HG02840 (cell line): ENCODE data around the gene HIRIP3.
"Not testable (repeated sequence)": the region's sequence is repeated elsewhere in the genome, so short reads cannot be mapped to it uniquely, and the experiment has no call there.

Experiments used
- ATAC-seq: cut with Tn5 transposase; IDR thresholded peaks from one replicate; pipeline ENCODE4 v1.9.1; 2021; ENCODE audit warnings: mild to moderate bottlenecking, moderate library complexity, moderate number of reproducible peaks; ENCODE audit not compliant: unreplicated experiment, low FRiP score

HIRIP3 gene

GRCh38 chr16:29963021-29963743, 32.2 kb downstream of the HIRIP3 start:
- ATAC-seq, result no peak

GRCh38 chr16:29962344-29962994, 32.9 kb downstream of the HIRIP3 start:
- ATAC-seq, result no peak

- ATAC-seq, result peak; percentile 82
Observed at GRCh38 chr16:29961479-29962343, 33.7 kb downstream of the HIRIP3 start, which contains the start of gene TMEM219. Gene TMEM219, plus strand, starts transcription at chr16:29962079. Its CDS starts 1,065 bp downstream, at chr16:29963144.

GRCh38 chr16:29961127-29961478, 34.3 kb downstream of the HIRIP3 start:
- no peak for ATAC-seq

GRCh38 chr16:29959821-29960220, 35.6 kb downstream of the HIRIP3 start:
- not testable (repeated sequence) for ATAC-seq

- ATAC-seq, result no peak
Observed at GRCh38 chr16:29959293-29959692, 36.1 kb downstream of the HIRIP3 start.

GRCh38 chr16:29958756-29959155, 36.7 kb downstream of the HIRIP3 start:
- no peak for ATAC-seq

GRCh38 chr16:29951625-29952365, 43.6 kb downstream of the HIRIP3 start:
- no peak for ATAC-seq

GRCh38 chr16:29950806-29951461, 44.5 kb downstream of the HIRIP3 start:
- ATAC-seq, result no peak

GRCh38 chr16:29947897-29948296, 47.5 kb downstream of the HIRIP3 start:
- no peak for ATAC-seq

- no peak for ATAC-seq
Observed at GRCh38 chr16:29943846-29944799, 51.3 kb downstream of the HIRIP3 start.
